Right lobe of liver (tissue), 4 donors: ENCODE results near the gene ITGB1BP1.

ENCODE experiments used
- CTCF ChIP-seq, 4 donors: fragments of 200-600 bp in 3 of 4; fragments of 450-650 bp in 1 of 4; IDR thresholded peaks; one replicate each; pipeline versions ENCODE4 v1.5.1 to v1.8.0; 2016 to 2022; ENCODE audit warnings: antibody characterized with exemption in 4 of 4, mild to moderate bottlenecking in 2 of 4
- POLR2A ChIP-seq: fragments of 450-650 bp; IDR thresholded peaks from one replicate; pipeline ENCODE4 v1.6.1; 2017; ENCODE audit warnings: antibody characterized with exemption, mild to moderate bottlenecking
- donor health status: DM: no; HTN: no; CAD: no.
- donor health status: DM: no; HTN: no; CAD: no.
- donor health status: DM: no; HTN: yes; CAD: no.

GRCh38 chr2:9384521-9384920 is 38.8 kb downstream of the ITGB1BP1 start:
- TF ChIP-seq POLR2A (no peak), CTCF (IDR thresholded peaks at IDR 0.05) (no peak)
